GM19468 (cell line): ENCODE results near the gene PSD.

Experiments used
- ATAC-seq: cut with Tn5 transposase; IDR thresholded peaks from one replicate; pipeline ENCODE4 v1.9.1; 2021; ENCODE audit warnings: mild to moderate bottlenecking, moderate library complexity, moderate number of reproducible peaks; ENCODE audit not compliant: unreplicated experiment; ENCODE audit errors: extremely low read depth

Gene PSD

GRCh38 chr10:102449321-102450123 is 30.9 kb upstream of the PSD start:
- ATAC-seq, result peak; percentile 35

- no peak for ATAC-seq
Observed at GRCh38 chr10:102444851-102445250, 26.3 kb upstream of the PSD start.

- no peak for ATAC-seq
Observed at GRCh38 chr10:102438374-102438773, 19.8 kb upstream of the PSD start.

- ATAC-seq, result no peak
Observed at GRCh38 chr10:102437515-102437914, 18.9 kb upstream of the PSD start.

DNA sequence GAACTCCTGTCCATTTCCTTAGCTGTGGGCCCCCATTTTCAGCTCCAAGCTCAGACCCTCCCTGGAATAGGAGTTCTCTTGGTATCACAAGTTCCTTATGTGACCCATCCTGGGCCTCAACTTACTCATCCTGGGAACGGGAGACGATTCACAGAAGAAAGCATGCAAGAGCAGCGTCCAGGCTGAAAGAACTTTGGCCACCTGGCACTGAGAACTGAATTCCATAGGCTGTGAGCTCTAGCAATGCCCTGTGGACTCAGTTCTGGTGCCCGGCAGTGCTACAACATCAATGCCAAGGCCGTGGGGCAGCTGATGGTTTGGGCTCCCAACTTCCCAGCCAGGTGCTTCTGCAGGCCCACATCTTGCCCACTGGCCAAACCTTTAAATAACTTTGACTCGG is 17.7 kb upstream of the PSD start:
- no peak for ATAC-seq

GRCh38 chr10:102435529-102436233 is 17.1 kb upstream of the PSD start:
- ATAC-seq, result no peak

GRCh38 chr10:102435133-102435497 is 16.5 kb upstream of the PSD start:
- no peak for ATAC-seq

DNA sequence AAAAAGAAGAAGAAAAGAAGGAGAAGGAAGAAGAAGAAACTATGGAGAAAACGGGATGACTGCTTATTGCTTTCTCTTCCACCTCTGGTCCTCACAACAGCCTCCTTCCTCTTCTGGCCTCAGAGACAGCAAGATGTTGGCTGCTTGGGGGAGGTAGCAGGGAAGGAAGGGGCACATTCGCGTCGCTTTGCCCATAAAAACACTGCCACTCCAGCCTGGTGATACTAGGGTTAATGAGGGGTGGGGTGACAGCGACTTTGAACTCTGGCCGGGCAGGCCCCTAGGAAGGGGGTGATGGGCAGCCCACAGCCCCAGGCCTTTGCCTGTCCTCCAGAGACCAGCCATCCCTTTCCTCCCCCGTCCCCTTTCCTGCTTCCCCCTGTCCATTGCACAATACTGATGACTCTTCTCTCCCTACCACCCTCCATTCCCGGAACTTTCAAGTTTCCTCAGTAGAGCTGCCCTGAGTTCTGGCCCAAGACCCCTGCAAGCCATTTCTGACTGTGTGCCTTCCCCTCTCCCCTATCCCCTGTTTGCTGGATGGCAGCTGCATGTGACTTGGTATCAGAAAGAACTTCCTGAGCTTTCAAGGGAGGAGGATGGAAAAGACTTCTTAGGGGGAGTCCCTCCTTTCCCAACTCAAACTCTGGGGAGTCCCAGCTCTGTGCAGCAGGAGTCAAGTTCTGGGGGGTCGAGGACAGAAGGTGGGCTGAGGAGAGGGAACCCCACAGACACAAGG is 16.0 kb upstream of the PSD start:
- no peak for ATAC-seq

DNA sequence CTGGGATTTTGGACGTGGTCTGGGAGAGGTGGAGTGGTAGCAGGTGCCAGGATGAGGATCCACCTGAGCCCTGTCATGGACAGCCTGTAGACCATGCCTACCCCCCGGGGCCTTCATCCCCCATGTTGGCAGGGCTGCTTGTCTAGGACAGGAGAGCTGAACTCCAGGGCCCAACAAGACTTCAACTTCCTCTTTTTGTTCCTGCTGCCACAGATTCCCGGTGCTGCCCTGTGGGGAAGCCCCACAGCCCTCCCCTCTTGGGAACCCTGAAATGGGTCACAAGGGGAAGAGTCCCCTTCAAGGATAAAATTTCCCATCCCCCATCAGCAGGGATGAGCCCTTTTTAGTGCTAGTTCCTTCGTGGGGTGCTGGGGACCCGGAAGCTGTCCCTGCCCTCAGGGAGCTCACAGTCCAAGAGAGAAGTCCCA is 15.0 kb upstream of the PSD start:
- ATAC-seq, result no peak

GRCh38 chr10:102432162-102432950 is 13.8 kb upstream of the PSD start, which contains the start of gene CUEDC2:
TSS of gene CUEDC2 (minus strand) at chr10:102432574. CDS start at chr10:102425188, 7,386 bp downstream.
- ATAC-seq, result peak; percentile 78

DNA sequence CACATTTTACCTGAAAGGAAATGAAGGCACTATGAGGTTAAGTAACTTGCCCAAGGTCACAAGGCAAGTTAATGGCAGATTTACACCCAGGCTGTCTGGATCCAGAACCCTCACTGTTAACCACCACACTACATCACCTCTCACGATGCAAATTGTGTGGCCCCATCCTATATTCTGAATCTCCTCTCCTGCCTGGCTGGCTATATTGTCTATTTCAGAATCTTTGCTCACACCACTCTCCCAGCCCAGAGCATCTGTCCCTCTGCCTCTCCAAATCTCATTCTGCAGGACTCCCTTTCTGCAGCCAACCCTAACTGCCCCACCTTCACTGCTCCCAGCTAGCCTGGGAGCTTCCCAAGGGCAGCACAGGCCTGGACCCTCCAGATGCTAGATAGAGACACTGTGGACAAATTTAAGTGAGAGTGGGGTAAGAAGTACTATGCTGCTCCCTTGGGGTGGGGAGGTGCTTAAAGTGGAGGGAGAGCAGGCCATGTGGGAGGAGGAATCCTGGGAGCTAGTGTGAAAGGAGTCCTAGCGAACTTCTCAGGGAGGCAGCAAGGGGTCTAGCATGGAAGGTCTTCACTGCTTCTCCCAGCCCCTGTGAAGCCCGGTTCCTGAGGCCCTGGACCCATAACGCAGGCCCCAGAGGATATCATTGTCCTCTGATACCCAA is 13.0 kb upstream of the PSD start:
- ATAC-seq, result no peak

GRCh38 chr10:102429468-102429867 is 10.9 kb upstream of the PSD start:
- ATAC-seq, result no peak

DNA sequence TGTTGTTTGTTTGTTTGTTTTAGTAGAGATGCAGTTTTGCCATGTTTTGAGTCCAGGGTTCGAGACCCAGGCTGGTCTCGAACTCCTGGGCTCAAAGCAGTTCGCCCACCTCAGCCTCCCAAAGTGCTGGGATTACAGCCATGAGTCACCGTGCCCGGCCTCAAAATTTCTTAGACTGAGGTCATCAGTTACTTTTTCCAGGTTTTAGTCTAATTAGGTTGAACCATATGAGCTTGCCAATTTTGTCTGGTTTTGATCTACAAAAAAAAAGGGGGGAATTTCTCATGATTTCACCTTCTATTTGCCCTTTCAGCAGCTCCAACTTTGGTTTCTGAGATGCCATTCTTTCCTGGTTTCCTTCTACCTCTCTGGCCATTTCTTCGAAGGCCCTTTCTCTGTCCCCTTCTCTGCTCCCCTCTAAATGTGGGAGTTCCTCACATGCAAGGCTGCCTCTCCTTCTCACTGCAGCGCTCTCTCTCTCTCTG is 8.3 kb upstream of the PSD start:
- ATAC-seq, result no peak

GRCh38 chr10:102425444-102425843 is 6.9 kb upstream of the PSD start:
- no peak for ATAC-seq

DNA sequence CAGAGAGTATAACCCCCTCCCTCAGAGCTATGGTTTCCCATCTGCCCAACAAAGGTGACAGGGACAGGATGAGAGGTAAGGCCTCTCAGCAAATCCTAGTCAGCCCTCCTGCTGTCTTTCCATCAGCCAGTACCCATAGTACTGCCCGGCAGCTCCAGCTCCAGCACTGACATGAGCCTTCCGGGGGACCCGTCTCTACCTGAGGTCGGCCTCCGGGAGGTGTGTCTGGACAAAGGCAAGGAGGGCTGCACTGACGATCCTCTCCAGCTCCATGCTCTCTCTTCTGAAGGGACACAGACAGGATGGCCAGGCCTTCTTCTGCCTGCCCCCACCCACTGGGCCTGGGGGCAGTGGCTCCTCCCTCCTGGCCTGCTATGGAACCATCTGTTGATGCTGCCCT is 6.3 kb upstream of the PSD start:
- no peak for ATAC-seq

DNA sequence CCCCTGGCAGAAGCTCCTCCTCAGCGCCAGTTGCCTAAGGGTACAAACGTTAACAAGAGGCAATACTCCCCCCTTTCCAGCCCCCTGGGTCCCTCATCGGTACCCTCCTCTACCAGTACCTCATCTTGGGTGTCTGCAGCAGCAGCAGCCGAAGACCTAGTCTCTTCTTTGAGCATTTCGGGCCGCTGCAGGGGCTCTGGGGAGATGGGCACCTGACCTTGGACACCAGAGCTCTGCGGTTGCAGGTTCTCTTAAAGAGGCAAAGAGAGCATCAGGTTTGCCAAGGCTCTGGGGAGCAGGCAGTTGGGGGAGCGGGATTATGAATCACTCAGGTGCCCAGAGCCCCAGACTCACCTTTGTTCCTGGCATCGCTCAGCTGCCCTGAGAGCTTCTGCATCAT is 5.6 kb upstream of the PSD start:
- no peak for ATAC-seq

DNA sequence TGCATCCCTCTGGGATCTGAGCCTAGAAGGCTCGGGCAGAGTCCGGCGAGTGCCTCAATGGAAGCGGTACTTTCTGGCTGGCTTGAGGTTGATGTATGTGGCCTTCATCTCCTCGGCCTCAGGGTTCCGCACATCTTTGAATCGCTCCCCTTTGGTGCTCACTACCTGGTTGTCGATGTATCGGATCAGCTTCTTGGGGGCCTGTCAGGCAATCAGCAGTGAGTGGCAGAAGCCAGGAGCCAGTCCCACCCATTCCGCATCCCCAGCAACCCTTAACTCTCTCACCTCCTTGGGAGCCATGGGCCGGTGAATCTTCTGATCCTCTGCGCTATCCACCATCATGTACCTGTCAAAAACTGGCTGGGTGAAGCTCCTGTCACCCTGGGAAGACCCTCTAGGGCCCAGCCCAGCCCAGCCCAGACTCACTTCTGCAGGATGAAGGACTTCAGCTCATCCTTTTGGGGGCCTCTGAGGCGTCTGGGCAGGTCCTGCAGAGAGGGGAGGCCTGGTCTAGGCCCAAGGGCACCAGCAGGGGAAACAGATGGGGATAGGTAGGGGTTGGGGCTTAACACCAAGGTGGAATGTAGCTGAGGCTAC is 4.9 kb upstream of the PSD start:
- no peak for ATAC-seq

- no peak for ATAC-seq
Observed at GRCh38 chr10:102422545-102423129, 4.1 kb upstream of the PSD start.
